Measurements from ENCODE around the gene RMI1. TPM values are rescaled to one million over a fixed set of nuclear protein-coding genes. Genes with fewer than 3 reads are reported as not detected.
"Not testable (repeated sequence)": the region's sequence is repeated elsewhere in the genome, so short reads cannot be mapped to it uniquely, and the experiment has no call there.

RMI1 gene
- total RNA-seq, 1 experiment from 2014 or later = 6.6 TPM

DNA sequence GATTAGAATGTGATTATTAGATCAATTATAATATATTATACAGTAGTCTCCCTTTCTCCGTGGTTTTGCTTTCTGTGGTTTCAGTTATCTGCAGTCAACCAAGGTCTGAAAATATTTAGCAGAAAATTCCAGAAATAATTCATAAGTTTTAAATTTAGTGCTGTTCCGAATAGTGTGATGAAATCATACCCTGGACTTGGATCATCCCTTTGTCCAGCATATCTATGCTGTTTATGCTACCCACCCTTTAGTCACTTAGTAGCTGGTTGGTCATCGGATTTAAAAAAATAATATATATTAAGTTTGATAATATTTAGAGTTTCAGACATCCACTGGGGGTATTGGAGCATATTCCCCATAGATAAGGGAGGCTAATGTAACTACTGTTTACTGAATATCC lies 19.6 kb downstream of the RMI1 start:
- no peaks in the 10 kb centered on the region for H3K4me1 ChIP-seq (replicated peaks)
- H3K4me3 ChIP-seq = no peak overlapping the region
- DNase-seq (ENCODE audit: low read depth in 1 of 2, low spot score in 2 of 2) = no peak
- H3K36me3 ChIP-seq = peaks cover 29% of the 10 kb centered on the region
- H3K9me3 ChIP-seq (replicated peaks) = no peaks in the 10 kb centered on the region
- H3K27me3 ChIP-seq (replicated peaks) = no peaks in the 10 kb centered on the region
- no peak overlapping the region for H3K27ac ChIP-seq

DNA sequence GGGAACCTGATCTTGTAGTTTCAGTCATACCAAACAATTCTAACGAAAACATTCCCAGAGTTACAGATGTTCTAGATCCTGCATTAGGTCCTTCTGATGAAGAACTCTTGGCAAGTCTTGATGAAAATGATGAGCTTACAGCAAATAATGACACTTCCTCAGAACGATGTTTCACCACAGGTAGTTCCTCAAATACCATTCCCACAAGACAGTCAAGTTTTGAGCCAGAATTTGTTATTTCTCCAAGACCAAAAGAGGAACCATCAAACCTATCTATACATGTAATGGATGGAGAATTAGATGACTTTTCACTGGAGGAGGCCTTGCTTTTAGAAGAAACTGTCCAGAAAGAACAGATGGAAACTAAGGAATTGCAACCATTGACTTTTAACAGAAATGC lies 21.0 kb downstream of the RMI1 start:
- no peak overlapping the region for H3K27ac ChIP-seq
- no peaks in the 10 kb centered on the region for H3K4me1 ChIP-seq (replicated peaks)
- no peak for DNase-seq (ENCODE audit: low read depth in 1 of 2, low spot score in 2 of 2)
- H3K36me3 ChIP-seq = peaks cover 29% of the 10 kb centered on the region
- H3K9me3 ChIP-seq (replicated peaks) = no peaks in the 10 kb centered on the region
- no peak overlapping the region for H3K4me3 ChIP-seq
- H3K27me3 ChIP-seq (replicated peaks) = no peaks in the 10 kb centered on the region

DNA sequence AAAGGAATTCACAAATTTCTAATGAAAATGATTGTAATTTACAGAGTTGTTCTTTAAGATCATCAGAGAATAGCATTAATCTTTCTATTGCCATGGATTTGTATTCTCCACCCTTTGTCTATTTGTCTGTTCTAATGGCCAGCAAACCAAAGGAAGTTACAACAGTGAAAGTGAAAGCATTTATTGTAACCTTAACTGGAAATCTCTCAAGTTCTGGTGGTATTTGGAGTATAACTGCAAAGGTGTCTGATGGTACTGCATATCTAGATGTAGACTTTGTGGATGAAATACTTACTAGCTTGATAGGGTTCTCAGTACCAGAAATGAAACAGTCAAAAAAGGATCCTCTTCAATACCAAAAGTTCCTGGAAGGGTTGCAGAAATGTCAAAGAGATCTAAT lies 21.7 kb downstream of the RMI1 start:
- H3K36me3 ChIP-seq = peaks cover 29% of the 10 kb centered on the region
- no peak overlapping the region for H3K27ac ChIP-seq

DNA sequence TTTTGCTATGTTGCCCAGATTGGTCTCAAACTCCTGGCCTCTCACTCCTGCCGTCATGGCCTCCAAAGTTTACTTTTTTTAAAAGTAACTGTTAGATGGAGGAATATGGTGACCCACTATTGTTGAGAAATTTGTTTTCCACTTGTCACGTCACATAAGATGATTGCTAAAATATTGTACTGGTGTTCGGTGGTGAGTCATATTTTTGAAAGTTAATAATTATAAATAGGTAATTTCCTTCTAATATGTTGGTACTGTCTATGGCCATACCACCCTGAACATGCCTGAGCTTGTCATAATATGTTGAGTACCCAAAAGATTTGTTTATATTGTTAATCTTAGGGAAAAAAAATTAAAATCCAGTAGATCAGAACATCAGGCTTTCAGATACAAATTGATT lies 22.6 kb downstream of the RMI1 start:
- Histone ChIP-seq H3K9me3 (replicated peaks) (no peaks in the 10 kb centered on the region), H3K27ac (no peak overlapping the region), H3K27me3 (replicated peaks) (no peaks in the 10 kb centered on the region), H3K36me3 (peaks cover 29% of the 10 kb centered on the region), H3K4me3 (no peak overlapping the region), H3K4me1 (replicated peaks) (no peaks in the 10 kb centered on the region)
- DNase-seq (ENCODE audit: low read depth in 1 of 2, low spot score in 2 of 2) = no peak

More for the DNA sequence above, 21.7 kb downstream of the RMI1 start:
- no peak overlapping the region for H3K4me3 ChIP-seq
- H3K4me1 ChIP-seq (replicated peaks) = no peaks in the 10 kb centered on the region
- DNase-seq (ENCODE audit: low read depth in 1 of 2, low spot score in 2 of 2) = no peak
- no peaks in the 10 kb centered on the region for H3K9me3 ChIP-seq (replicated peaks)
- H3K27me3 ChIP-seq (replicated peaks) = no peaks in the 10 kb centered on the region

DNA sequence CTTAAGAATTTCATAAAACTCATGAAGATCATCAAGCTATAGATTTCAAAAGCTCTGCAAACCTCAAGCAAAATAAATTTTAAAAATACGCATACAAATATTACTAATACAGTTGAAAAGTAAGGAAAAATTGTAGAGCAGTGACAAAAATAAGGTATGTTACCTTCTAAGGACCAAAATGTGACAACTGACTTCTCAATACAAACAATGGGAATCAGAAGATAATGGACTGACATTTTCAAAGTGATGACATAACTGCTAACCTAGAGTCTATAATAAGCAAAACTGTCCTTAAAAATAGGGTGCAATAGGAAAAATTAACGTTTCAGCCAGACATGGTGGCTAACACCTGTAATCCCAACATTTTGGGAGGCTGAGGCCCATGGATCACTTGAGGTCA lies 27.1 kb downstream of the RMI1 start:
- Histone ChIP-seq H3K4me3 (no peak overlapping the region), H3K36me3 (peaks cover 3% of the 10 kb centered on the region; the same call in 1 of the 2 replicates), H3K4me1 (replicated peaks) (no peaks in the 10 kb centered on the region), H3K9me3 (replicated peaks) (no peaks in the 10 kb centered on the region), H3K27ac (no peak overlapping the region), H3K27me3 (replicated peaks) (no peaks in the 10 kb centered on the region)
- DNase-seq (ENCODE audit: low read depth in 1 of 2, low spot score in 2 of 2) = no peak

DNA sequence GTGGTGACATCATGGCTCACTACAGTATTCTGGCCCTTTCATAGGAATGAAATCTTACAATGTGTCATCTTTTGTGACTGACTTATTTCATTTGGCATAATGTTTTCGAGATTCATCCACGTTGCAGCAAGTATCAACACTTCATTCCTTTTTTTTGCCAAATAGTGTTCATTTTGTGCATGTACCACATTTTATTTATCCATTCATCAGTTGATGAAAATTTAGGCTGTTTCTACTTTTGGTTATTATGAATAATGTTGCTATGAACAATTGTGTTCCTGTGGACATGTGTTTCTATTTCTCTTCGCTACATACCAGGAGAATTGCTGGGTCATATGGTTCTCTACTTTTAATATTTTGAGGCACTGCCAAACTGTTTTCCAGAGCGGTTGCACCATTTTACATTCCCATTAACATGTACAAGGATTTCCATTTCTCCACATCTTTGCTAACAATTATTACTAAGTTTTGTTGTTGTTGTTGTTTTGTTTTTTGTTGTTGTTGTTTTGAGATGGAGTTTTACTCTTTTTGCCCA lies 43.5 kb downstream of the RMI1 start:
- Histone ChIP-seq H3K9me3 (replicated peaks) (no peaks in the 10 kb centered on the region), H3K36me3 (no peaks in the 10 kb centered on the region), H3K27ac (no peak overlapping the region), H3K27me3 (replicated peaks) (no peaks in the 10 kb centered on the region), H3K4me3 (no peak overlapping the region), H3K4me1 (replicated peaks) (no peaks in the 10 kb centered on the region)
- no peak for DNase-seq (ENCODE audit: low read depth in 1 of 2, low spot score in 2 of 2)

DNA sequence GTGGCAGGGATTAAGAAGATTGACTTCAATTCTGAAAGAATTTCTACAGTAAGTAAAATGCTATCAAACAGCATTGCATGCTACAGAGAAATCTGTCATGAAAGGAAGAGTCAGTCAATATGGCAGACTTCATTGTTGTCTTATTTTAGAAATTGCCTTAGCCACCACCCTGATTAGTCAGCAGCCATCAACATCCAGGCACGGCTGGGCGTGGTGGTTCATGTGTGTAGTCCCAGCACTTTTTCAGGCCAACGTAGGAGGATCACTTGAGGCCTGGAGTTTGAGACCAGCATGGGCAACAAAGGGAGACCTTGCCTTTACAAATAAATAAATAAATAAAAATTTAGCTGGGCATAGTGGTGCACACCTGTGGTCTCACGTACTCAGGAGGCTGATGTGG lies 46.6 kb downstream of the RMI1 start:
- H3K27me3 ChIP-seq (replicated peaks) = no peaks in the 10 kb centered on the region
- no peaks in the 10 kb centered on the region for H3K9me3 ChIP-seq (replicated peaks)
- DNase-seq (ENCODE audit: low read depth in 1 of 2, low spot score in 2 of 2) = no peak
- H3K27ac ChIP-seq = no peak overlapping the region
- no peak overlapping the region for H3K4me3 ChIP-seq
- H3K4me1 ChIP-seq (replicated peaks) = no peaks in the 10 kb centered on the region
- no peaks in the 10 kb centered on the region for H3K36me3 ChIP-seq

DNA sequence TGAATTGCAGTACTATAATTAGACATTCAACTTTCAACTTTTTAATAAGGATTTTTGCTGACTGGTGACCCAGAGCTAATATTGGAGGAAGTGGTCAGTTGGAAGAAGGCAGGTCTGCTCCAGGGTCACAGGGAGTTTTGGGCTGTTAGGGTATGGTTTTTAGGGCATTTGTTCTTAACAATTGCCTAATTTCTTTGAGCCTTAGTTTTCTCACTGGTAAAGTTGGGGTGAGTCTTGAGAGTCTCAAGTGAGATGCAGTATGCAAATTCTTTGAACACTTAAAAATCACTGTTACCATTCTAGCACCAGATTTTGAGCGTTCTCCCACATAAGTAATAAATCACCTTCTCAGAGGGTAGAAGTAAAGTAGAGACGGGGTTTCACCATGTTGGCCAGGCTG lies 50.9 kb downstream of the RMI1 start:
- Histone ChIP-seq H3K27ac (no peak overlapping the region), H3K4me1 (replicated peaks) (no peaks in the 10 kb centered on the region), H3K9me3 (replicated peaks) (no peaks in the 10 kb centered on the region), H3K36me3 (no peaks in the 10 kb centered on the region), H3K4me3 (no peak overlapping the region), H3K27me3 (replicated peaks) (no peaks in the 10 kb centered on the region)
- no peak for DNase-seq (ENCODE audit: low read depth in 1 of 2, low spot score in 2 of 2)

DNA sequence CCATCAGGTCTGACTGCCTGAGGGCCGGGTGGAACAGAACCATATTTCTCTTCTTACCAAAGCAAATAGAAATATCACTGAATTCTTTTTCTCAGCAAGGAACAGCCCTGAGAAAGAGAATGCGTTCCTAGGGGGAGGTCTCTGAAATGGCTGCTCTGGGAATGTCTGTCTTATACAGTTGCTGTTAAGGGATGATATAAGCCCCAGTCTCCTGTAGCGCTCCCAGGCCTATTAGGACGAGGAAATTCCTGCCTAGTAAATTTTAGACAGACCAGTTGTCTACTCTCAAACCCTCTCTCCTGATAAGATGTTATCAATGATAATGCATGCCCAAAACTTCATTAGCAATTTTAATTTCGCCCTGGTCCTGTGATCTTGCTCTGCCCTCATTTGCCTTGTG lies 61.3 kb downstream of the RMI1 start:
- not testable (repeated sequence) for DNase-seq (ENCODE audit: low read depth in 1 of 2, low spot score in 2 of 2); H3K36me3 ChIP-seq; H3K4me3 ChIP-seq; H3K27me3 ChIP-seq (replicated peaks); H3K9me3 ChIP-seq (replicated peaks); H3K4me1 ChIP-seq (replicated peaks); H3K27ac ChIP-seq

DNA sequence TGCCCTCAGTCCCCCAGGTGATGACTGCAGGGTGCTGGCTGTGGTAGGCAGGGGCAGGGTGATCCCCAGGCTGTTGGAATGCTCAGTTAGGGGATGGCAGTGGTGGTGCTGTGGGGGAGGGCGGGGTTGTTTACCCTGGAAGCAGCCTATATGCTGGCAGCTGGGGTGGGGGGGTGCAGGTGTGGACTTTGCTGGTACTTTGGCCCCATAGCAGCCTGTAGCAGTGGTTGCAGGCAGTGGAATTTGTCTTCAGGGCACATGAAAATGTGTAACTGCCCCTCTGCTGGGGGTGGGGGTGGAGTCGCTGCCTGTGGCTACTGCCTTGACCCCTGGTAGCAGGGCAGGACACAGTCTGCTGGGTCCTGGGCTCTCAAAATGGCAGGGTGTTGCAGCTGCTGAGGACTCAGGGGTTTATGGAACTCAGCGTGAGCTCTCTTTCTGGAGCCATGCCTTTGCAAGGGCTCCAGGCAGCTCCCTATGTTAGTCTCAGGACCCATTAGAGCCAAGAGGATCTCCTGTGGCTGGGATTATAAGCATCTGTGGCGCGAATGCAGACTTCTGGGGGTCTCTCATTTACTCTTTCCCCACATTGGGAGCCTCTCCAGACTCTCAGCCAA lies 65.0 kb downstream of the RMI1 start:
- Histone ChIP-seq H3K36me3 (no peaks in the 10 kb centered on the region), H3K27ac (no peak overlapping the region), H3K4me3 (no peak overlapping the region), H3K27me3 (replicated peaks) (no peaks in the 10 kb centered on the region), H3K9me3 (replicated peaks) (no peaks in the 10 kb centered on the region), H3K4me1 (replicated peaks) (no peaks in the 10 kb centered on the region)
- DNase-seq (ENCODE audit: low read depth in 1 of 2, low spot score in 2 of 2) = no peak

Other genes starting within 250 kb of the RMI1 start
- 0.37 and 19.0 TPM in 2 replicates for gene GKAP1, start 163.0 kb upstream of the RMI1 start, total RNA-seq (2014; rRNA removed; shearing (Covaris generic))
- 0.34 and 1.2 TPM in 2 replicates for gene KIF27, start 59.4 kb upstream of the RMI1 start, total RNA-seq (2014; rRNA removed; shearing (Covaris generic))
- gene HNRNPK, start 590 bp upstream of the RMI1 start, total RNA-seq (2014; rRNA removed; shearing (Covaris generic)) = 473 and 646 TPM in 2 replicates

Measured in SJSA1 (cell line).